ENCODE results near the gene HSD17B2.
A peak's percentile ranks its signal among the peaks of the same experiment; 100 is the strongest.

The HSD17B2 gene

GRCh38 chr16:82043680-82044584 lies 8.9 kb downstream of the HSD17B2 start:
- no peaks in the 10 kb centered on the region for H3K79me2 ChIP-seq (ENCODE audit: control insufficient read depth, insufficient read depth, low read length, poor library complexity)
- no peak overlapping the region for H3K4me2 ChIP-seq (ENCODE audit: low read length)
- no peak overlapping the region for H3K9ac ChIP-seq (ENCODE audit: low read length)
- peak in 1 of 2 donors; percentile 78 for DNase-seq
- no peak overlapping the region for H4K8ac ChIP-seq (ENCODE audit: low read depth, low read length)
- H3K36me3 ChIP-seq (ENCODE audit: control insufficient read depth in 1 of 2, insufficient read depth in 2 of 2, low read length in 2 of 2): no peaks in the 10 kb centered on the region
- no CpG with 5 or more reads among the region's 6 CpGs for WGBS (ENCODE audit: extremely low coverage, insufficient coverage, insufficient read length)
- no peak overlapping the region for H4K91ac ChIP-seq (ENCODE audit: low read depth, low read length)
- no peaks in the 10 kb centered on the region for H3K27me3 ChIP-seq (ENCODE audit: insufficient read depth, low read length)
- H2AK5ac ChIP-seq (ENCODE audit: low read length): no peak overlapping the region
- no peaks in the 10 kb centered on the region for H3K9me3 ChIP-seq (ENCODE audit: insufficient read depth, low read depth, low read length)
- H3K79me1 ChIP-seq (ENCODE audit: low read length): no peaks in the 10 kb centered on the region
- H2BK12ac ChIP-seq (ENCODE audit: low read length): no peak overlapping the region
- no peaks in the 10 kb centered on the region for H3K4me1 ChIP-seq (ENCODE audit: control insufficient read depth in 1 of 2, insufficient read depth in 2 of 2, low read length in 2 of 2)
- no peak overlapping the region for H3K4ac ChIP-seq (ENCODE audit: low read depth, low read length)
- H4K12ac ChIP-seq (ENCODE audit: low read depth, low read length): no peak overlapping the region
- H3K27ac ChIP-seq (ENCODE audit: low read depth, low read length): no peak overlapping the region
- H3K18ac ChIP-seq (ENCODE audit: low read length): no peak overlapping the region
- H2BK120ac ChIP-seq (ENCODE audit: insufficient read depth, low read length, poor library complexity): no peak overlapping the region
- H3K4me3 ChIP-seq (ENCODE audit: low read depth, low read length): no peak overlapping the region
- no peak overlapping the region for H2AFZ ChIP-seq (ENCODE audit: insufficient read depth, low read length, poor library complexity)
- no peak overlapping the region for H2BK5ac ChIP-seq (ENCODE audit: low read depth, low read length, poor library complexity)
- H3K23ac ChIP-seq (ENCODE audit: low read length): no peak overlapping the region
- H3K14ac ChIP-seq (ENCODE audit: low read length): no peak overlapping the region

- Histone ChIP-seq H3K27ac (ENCODE audit: low read depth, low read length) (no peak overlapping the region), H2BK120ac (ENCODE audit: insufficient read depth, low read length, poor library complexity) (no peak overlapping the region), H3K4me2 (ENCODE audit: low read length) (no peak overlapping the region), H3K9me3 (ENCODE audit: insufficient read depth, low read depth, low read length) (no peaks in the 10 kb centered on the region), H3K18ac (ENCODE audit: low read length) (no peak overlapping the region), H4K91ac (ENCODE audit: low read depth, low read length) (no peak overlapping the region), H3K79me2 (ENCODE audit: control insufficient read depth, insufficient read depth, low read length, poor library complexity) (no peaks in the 10 kb centered on the region), H3K36me3 (ENCODE audit: control insufficient read depth in 1 of 2, insufficient read depth in 2 of 2, low read length in 2 of 2) (no peaks in the 10 kb centered on the region), H2BK12ac (ENCODE audit: low read length) (no peak overlapping the region), H3K23ac (ENCODE audit: low read length) (no peak overlapping the region), H3K9ac (ENCODE audit: low read length) (no peak overlapping the region), H3K4ac (ENCODE audit: low read depth, low read length) (no peak overlapping the region), H3K4me3 (ENCODE audit: low read depth, low read length) (no peak overlapping the region), H3K4me1 (ENCODE audit: control insufficient read depth in 1 of 2, insufficient read depth in 2 of 2, low read length in 2 of 2) (no peaks in the 10 kb centered on the region), H2AK5ac (ENCODE audit: low read length) (no peak overlapping the region), H3K79me1 (ENCODE audit: low read length) (no peaks in the 10 kb centered on the region), H3K27me3 (ENCODE audit: insufficient read depth, low read length) (no peaks in the 10 kb centered on the region), H4K12ac (ENCODE audit: low read depth, low read length) (no peak overlapping the region), H2BK5ac (ENCODE audit: low read depth, low read length, poor library complexity) (no peak overlapping the region), H2AFZ (ENCODE audit: insufficient read depth, low read length, poor library complexity) (no peak overlapping the region), H3K14ac (ENCODE audit: low read length) (no peak overlapping the region), H4K8ac (ENCODE audit: low read depth, low read length) (no peak overlapping the region)
- DNase-seq: no peak
- WGBS (ENCODE audit: extremely low coverage, insufficient coverage, insufficient read length): no CpG with 5 or more reads among the region's 3 CpGs
These were observed 9.5 kb downstream of the HSD17B2 start for GRCh38 chr16:82044585-82044911.

- Histone ChIP-seq H3K36me3 (ENCODE audit: control insufficient read depth in 1 of 2, insufficient read depth in 2 of 2, low read length in 2 of 2) (no peaks in the 10 kb centered on the region), H3K4me1 (ENCODE audit: control insufficient read depth in 1 of 2, insufficient read depth in 2 of 2, low read length in 2 of 2) (no peaks in the 10 kb centered on the region), H3K79me2 (ENCODE audit: control insufficient read depth, insufficient read depth, low read length, poor library complexity) (no peaks in the 10 kb centered on the region), H4K8ac (ENCODE audit: low read depth, low read length) (no peak overlapping the region), H3K27me3 (ENCODE audit: insufficient read depth, low read length) (no peaks in the 10 kb centered on the region), H3K4ac (ENCODE audit: low read depth, low read length) (no peak overlapping the region), H4K91ac (ENCODE audit: low read depth, low read length) (no peak overlapping the region), H3K9me3 (ENCODE audit: insufficient read depth, low read depth, low read length) (no peaks in the 10 kb centered on the region), H3K9ac (ENCODE audit: low read length) (no peak overlapping the region), H3K23ac (ENCODE audit: low read length) (no peak overlapping the region), H2AFZ (ENCODE audit: insufficient read depth, low read length, poor library complexity) (no peak overlapping the region), H2BK12ac (ENCODE audit: low read length) (no peak overlapping the region), H2BK120ac (ENCODE audit: insufficient read depth, low read length, poor library complexity) (no peak overlapping the region), H4K12ac (ENCODE audit: low read depth, low read length) (no peak overlapping the region), H2AK5ac (ENCODE audit: low read length) (no peak overlapping the region), H2BK5ac (ENCODE audit: low read depth, low read length, poor library complexity) (no peak overlapping the region), H3K79me1 (ENCODE audit: low read length) (no peaks in the 10 kb centered on the region), H3K18ac (ENCODE audit: low read length) (no peak overlapping the region), H3K4me2 (ENCODE audit: low read length) (no peak overlapping the region), H3K4me3 (ENCODE audit: low read depth, low read length) (no peak overlapping the region), H3K27ac (ENCODE audit: low read depth, low read length) (no peak overlapping the region), H3K14ac (ENCODE audit: low read length) (no peak overlapping the region)
- DNase-seq: no peak
- WGBS (ENCODE audit: extremely low coverage, insufficient coverage, insufficient read length): no CpG with 5 or more reads among the region's 2 CpGs
These were observed 10.4 kb downstream of the HSD17B2 start for GRCh38 chr16:82045465-82045864.

GRCh38 chr16:82046541-82046940 lies 11.5 kb downstream of the HSD17B2 start:
- Histone ChIP-seq H3K23ac (ENCODE audit: low read length) (no peak overlapping the region), H3K4ac (ENCODE audit: low read depth, low read length) (no peak overlapping the region), H3K14ac (ENCODE audit: low read length) (no peak overlapping the region), H4K12ac (ENCODE audit: low read depth, low read length) (no peak overlapping the region), H2BK5ac (ENCODE audit: low read depth, low read length, poor library complexity) (no peak overlapping the region), H3K27me3 (ENCODE audit: insufficient read depth, low read length) (no peaks in the 10 kb centered on the region), H2BK12ac (ENCODE audit: low read length) (no peak overlapping the region), H3K18ac (ENCODE audit: low read length) (no peak overlapping the region), H3K27ac (ENCODE audit: low read depth, low read length) (no peak overlapping the region), H3K4me2 (ENCODE audit: low read length) (no peak overlapping the region), H2AFZ (ENCODE audit: insufficient read depth, low read length, poor library complexity) (no peak overlapping the region), H4K8ac (ENCODE audit: low read depth, low read length) (no peak overlapping the region), H3K9me3 (ENCODE audit: insufficient read depth, low read depth, low read length) (no peaks in the 10 kb centered on the region), H3K9ac (ENCODE audit: low read length) (no peak overlapping the region), H4K91ac (ENCODE audit: low read depth, low read length) (no peak overlapping the region), H3K4me3 (ENCODE audit: low read depth, low read length) (no peak overlapping the region), H3K4me1 (ENCODE audit: control insufficient read depth in 1 of 2, insufficient read depth in 2 of 2, low read length in 2 of 2) (no peaks in the 10 kb centered on the region), H2BK120ac (ENCODE audit: insufficient read depth, low read length, poor library complexity) (no peak overlapping the region), H3K36me3 (ENCODE audit: control insufficient read depth in 1 of 2, insufficient read depth in 2 of 2, low read length in 2 of 2) (no peaks in the 10 kb centered on the region), H3K79me2 (ENCODE audit: control insufficient read depth, insufficient read depth, low read length, poor library complexity) (no peaks in the 10 kb centered on the region), H3K79me1 (ENCODE audit: low read length) (no peaks in the 10 kb centered on the region), H2AK5ac (ENCODE audit: low read length) (no peak overlapping the region)
- no peak for DNase-seq
- WGBS (ENCODE audit: extremely low coverage, insufficient coverage, insufficient read length): no CpG with 5 or more reads among the region's 4 CpGs
